Measurements from ENCODE around the gene TBC1D17. TPM values are rescaled to one million over a fixed set of nuclear protein-coding genes. Genes with fewer than 3 reads are reported as not detected.

The TBC1D17 gene
- total RNA-seq, 1 donor from 2014 or later = 44.6 TPM

- H3K4me1 ChIP-seq = no peaks in the 10 kb centered on the region
- no peaks in the 10 kb centered on the region for H3K9me3 ChIP-seq
- intact Hi-C loops (cut with DNase I) = no loop called here
- peaks cover 81 to 90% of the 10 kb centered on the region in 2 donors for H3K36me3 ChIP-seq
- no peak for DNase-seq (ENCODE audit: low spot score in 2 of 2)
- no peak overlapping the region for H3K4me3 ChIP-seq
- no peak overlapping the region for H3K27ac ChIP-seq
- no peak for TF ChIP-seq CTCF (IDR thresholded peaks at IDR 0.05)
- no peaks in the 10 kb centered on the region for H3K27me3 ChIP-seq
Measured at GRCh38 chr19:49832556-49832955, 44.9 kb upstream of the TBC1D17 start.

GRCh38 chr19:49833599-49833998, 43.9 kb upstream of the TBC1D17 start:
- no peaks in the 10 kb centered on the region for H3K9me3 ChIP-seq
- H3K27me3 ChIP-seq = no peaks in the 10 kb centered on the region
- no peaks in the 10 kb centered on the region for H3K4me1 ChIP-seq
- DNase-seq (ENCODE audit: low spot score in 2 of 2) = no peak
- intact Hi-C loops (cut with DNase I) = no loop called here
- H3K27ac ChIP-seq = no peak overlapping the region
- H3K4me3 ChIP-seq = no peak overlapping the region
- peaks cover 84 to 95% of the 10 kb centered on the region in 2 donors for H3K36me3 ChIP-seq
- no peak for TF ChIP-seq CTCF (IDR thresholded peaks at IDR 0.05)

- no peak for TF ChIP-seq CTCF (IDR thresholded peaks at IDR 0.05)
- Histone ChIP-seq H3K27ac (no peak overlapping the region), H3K27me3 (no peaks in the 10 kb centered on the region), H3K36me3 (peaks cover 67 to 93% of the 10 kb centered on the region in 2 donors), H3K4me1 (no peaks in the 10 kb centered on the region), H3K4me3 (no peak overlapping the region), H3K9me3 (no peaks in the 10 kb centered on the region)
- intact Hi-C loops (cut with DNase I) = no loop called here
- no peak for DNase-seq (ENCODE audit: low spot score in 2 of 2)
Measured at GRCh38 chr19:49835562-49835961, 41.9 kb upstream of the TBC1D17 start.

GRCh38 chr19:49836176-49837008, 41.1 kb upstream of the TBC1D17 start:
- Histone ChIP-seq H3K9me3 (no peaks in the 10 kb centered on the region), H3K27ac (no peak overlapping the region), H3K27me3 (no peaks in the 10 kb centered on the region), H3K36me3 (peaks cover 59 to 90% of the 10 kb centered on the region in 2 donors), H3K4me1 (no peaks in the 10 kb centered on the region), H3K4me3 (no peak overlapping the region)
- intact Hi-C loops (cut with DNase I) = no loop called here
- DNase-seq (ENCODE audit: low spot score in 2 of 2) = no peak
- no peak for TF ChIP-seq CTCF (IDR thresholded peaks at IDR 0.05)

- no peak for DNase-seq (ENCODE audit: low spot score in 2 of 2)
- TF ChIP-seq CTCF (IDR thresholded peaks at IDR 0.05) = no peak
- Histone ChIP-seq H3K9me3 (no peaks in the 10 kb centered on the region), H3K27me3 (no peaks in the 10 kb centered on the region), H3K36me3 (peaks cover 54 to 84% of the 10 kb centered on the region in 2 donors), H3K4me1 (no peaks in the 10 kb centered on the region), H3K4me3 (no peak overlapping the region), H3K27ac (no peak overlapping the region)
- intact Hi-C loops (cut with DNase I) = no loop called here
Measured at GRCh38 chr19:49837009-49837310, 40.5 kb upstream of the TBC1D17 start.

Data from ascending aorta (tissue), 2 donors.